ENCODE measurements around the gene ENDOD1.

The ENDOD1 gene

DNA sequence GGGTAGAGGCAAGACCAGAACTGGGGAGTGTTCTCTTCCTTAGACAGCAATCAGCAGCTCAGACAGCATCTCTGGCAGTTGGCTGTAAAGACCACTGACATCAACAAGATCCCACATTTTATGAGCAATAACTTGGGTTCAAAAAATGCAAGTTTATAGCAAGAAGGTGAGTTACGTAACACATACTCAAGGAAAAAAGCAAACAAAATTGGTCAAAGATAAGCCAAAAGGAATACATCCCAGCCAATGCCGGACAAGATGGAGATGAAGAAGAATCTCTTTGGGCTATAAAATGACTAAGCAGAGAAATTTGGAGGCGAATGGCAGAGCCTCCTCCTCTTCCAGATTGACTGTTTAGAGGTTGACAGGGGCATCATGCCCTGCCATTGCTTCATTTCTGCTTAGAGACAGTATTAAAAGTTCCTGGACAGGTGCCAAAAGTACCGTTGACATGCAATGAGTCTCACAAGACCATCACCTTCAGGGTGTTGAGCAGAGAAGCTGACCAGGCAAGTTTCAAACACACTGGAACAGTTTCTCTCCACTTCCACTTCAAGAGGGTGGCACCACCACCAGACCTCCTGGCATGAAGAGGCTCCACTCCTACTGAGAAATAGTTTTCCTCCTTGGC is 55.9 kb downstream of the ENDOD1 start:
- no peak for DNase-seq

DNA sequence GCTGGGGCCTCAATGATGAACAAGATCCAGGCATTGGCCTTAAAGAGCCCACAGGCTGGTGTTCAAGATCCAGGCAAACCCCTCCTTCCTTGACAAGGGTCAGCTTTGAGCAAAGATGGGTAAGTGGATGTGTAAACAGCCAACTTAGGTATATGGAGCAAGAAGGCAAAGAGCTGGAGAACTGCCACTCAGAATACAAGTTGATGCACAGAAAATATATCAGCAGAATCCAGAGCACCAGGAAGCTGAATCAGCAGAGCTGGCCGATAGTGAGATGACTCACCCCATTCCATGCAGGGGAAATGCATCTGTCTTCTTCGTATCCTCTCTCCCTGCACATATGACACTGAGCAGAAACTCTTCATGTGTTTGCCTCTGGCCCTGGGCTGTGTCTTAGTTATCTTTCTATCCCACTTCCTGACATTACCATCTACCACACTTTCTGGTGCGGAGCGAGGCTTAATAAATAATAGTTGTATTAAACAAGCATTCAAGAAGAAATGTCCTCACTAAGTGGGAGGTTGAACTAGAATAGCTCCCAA is 57.8 kb downstream of the ENDOD1 start:
- no peak for DNase-seq

DNA sequence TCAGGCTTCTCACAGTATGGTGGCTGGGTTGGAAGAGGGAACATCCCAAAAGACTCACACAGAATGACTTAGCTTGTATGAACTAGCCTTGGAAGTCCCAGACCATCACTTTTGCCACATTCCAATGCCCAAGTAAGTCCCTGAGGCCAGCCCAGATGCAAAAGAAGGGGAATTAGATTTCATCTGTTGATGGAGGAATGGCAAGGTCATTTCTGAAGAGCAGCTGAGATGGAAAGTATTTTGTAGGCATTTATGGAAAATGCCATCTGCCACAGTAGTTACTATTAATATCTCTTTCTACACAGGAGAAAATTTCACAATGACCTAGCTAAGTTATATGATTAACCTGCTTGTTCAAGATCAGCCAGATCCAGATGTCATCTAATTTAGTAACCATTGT is 58.8 kb downstream of the ENDOD1 start:
- DNase-seq: no peak

DNA sequence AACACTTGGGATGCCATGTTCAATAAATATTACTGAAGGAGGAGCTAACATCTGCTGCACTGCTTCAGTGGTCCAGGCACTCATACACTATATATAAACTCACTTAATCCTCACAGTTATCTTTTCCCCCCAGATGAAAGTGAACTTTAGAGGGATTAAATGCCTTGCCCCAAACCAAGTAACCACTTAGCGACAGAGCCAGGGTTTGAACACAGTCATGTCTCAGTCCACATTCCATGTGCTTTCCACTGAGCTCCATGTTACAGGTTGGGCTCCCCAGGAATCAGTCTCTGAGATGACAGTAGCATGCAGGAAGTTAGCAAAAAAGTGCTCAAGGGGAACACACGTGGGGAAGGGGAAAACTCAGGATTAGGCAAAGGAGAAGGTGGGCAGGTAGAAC is 59.3 kb downstream of the ENDOD1 start:
- no peak for DNase-seq

DNA sequence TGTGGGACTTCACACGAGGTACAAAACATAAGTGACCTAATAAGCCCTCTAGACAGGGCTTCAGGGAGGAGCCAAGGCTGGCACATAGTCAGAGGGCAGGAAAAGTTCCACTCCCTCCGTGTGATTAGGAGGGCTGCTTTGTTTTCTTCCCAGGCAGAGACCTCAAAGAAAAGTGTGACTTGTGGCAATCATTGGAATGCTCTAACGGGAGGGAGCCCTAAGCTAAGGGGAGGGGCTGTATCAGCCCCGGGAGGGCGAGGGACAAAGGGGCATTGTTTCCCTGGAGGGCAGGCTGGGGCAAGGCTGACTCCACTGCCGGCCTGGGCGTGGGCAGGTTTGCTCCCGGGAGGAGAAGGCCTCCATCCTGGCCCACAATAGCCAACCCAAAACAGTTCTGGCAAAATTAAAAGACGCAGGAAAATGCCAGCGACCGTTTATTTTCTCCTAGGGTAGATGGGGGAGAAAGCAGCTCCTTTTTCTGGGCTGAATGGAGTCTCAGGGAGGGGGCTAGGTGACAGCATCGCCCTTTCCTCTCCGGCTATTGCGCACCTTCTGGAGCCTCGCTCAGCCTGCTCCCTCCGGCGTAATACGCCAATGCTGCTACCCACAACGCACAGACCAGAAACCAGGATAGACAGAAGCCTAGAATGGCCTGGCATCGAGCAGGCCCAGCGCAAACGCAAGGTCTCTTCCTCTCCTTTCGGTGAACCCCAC is 60.2 kb downstream of the ENDOD1 start:
- no peak for DNase-seq

DNA sequence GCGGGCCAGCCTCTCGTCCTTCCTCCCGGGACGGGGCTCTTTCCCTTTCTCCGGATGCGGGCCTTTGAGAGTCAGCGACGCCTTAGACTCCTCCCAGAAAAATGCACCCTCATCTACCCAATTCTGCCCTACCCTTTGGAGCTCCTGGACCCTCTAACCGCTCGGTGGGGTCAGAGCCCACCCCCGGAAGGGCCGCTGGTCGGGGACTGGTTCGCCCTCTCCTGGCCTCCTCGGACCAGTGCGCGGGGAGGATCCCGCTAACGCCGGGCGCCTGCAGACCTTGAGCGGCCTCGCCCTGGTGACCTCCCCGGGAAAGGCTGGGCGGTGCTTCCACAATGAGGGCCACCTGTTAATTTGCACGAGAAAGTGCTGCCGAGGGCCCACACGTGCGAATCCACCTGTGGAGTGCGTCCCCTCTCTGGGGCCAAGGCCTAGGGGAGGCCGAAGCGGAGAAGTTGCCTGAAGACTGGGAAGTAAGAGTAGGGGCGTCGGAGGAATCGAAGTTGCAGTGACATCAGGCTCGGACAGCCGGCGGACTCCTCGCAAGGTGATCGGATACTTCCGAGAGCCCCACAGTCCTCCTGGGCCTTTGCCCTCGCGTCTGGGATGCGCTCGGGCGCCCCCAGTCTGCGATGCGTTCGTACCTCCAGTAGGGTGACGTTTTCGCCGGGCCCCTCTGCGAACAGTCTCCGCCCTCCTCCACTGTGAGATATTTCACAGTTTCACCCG is 61.5 kb downstream of the ENDOD1 start:
- DNase-seq: peak; percentile 88 to 90

DNA sequence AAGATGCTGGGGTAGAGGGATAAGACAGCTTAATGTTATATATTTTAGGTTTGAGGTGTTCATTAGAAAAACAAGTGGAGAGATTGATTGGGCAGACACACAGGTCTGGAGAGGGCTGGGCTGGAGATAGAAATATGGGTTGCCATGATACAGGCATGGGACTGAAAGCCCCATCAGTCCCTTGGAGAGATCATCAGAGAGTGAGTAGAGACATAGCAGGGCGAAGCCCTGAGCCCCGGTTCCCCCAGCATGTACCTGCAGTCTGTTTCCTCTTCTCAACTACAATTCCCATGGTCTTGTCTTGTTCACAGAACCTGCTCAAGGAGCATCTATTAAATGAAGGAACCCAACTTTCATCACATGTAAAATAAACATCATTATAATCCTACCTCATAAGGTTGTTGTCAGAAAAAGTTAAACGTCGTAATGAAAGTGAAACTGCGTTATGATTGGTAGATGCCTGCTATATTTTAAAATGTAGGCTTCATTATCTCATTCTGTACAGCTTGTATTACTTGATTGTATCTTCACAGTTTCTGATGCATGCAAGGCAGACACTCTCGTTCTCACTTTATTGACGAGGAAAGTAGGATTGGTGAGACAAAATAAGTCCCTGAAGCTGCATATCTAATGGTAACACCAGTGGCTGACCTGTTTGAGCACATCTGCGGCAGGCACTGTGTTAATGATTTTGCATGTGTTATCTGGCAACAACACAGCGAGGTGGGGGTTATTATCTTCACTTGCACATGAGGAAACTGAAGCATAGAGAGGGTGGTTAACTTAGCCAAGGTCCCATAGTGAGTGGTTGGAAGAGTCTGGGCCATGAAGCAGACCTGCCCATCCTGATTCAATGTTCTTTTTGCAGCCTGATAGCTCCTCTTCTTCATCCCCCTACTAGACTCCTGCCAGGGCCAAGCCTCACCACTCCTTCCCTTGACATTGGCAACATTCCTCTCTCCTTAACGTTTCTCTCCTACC is 63.5 kb downstream of the ENDOD1 start:
- peak in 1 of 2 donors; percentile 43 for DNase-seq

DNA sequence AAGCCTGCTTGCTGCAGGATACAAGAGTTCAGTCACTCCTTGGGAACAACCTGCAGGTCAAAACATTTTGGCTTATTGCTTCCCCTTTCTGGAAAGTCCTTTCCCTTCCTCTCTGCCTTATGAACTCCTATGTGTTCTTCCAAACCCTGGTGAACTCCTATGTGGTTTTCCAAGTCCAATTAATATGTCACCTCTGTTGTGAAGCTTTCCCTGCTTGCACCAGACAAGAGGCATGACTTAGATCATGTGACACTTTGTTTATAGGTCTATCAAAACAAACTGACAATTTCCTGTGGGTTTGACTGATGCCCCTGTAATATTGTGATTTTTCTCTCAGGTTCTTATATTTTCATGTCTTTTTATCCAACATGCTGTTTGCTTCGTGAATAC is 64.2 kb downstream of the ENDOD1 start:
- DNase-seq: no peak

DNA sequence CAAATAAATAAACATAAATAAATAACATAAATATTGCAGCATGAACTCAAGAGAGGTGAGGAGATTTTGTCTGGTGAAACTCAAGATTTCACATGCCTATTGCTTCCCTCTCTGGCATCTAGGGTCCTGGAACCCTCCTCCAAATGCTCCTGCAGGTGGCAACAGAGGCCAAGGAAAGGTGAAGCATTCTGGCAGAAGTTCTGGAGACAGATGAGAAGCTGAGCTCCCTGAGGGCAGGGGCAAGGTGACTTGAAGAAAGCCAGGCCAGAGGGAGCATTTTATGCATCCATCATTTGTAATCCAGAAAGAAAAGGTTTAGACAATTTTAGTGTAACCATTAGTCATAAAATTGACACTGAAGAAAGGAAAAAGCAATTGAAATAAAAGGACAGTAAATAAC is 64.9 kb downstream of the ENDOD1 start:
- DNase-seq: peak; percentile 59 to 70

DNA sequence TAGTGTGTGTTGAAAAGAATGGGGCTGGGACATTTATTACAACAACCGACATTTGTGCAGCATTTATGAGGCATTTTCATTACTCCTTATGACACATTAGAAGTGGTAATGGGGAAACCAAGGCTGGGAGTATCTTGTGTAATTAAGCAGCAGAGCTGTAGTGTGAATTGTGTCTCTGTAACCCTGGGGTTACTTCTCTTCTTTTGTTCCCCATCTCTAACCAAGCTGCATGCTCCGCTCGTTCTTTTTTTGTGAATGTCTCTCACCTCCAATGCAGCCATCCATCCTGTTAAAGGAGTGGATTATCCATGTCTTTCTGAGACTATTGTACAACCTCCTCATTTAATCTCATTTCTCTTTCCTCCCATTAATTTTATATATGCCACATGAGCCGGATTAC is 65.7 kb downstream of the ENDOD1 start:
- DNase-seq: no peak

DNA sequence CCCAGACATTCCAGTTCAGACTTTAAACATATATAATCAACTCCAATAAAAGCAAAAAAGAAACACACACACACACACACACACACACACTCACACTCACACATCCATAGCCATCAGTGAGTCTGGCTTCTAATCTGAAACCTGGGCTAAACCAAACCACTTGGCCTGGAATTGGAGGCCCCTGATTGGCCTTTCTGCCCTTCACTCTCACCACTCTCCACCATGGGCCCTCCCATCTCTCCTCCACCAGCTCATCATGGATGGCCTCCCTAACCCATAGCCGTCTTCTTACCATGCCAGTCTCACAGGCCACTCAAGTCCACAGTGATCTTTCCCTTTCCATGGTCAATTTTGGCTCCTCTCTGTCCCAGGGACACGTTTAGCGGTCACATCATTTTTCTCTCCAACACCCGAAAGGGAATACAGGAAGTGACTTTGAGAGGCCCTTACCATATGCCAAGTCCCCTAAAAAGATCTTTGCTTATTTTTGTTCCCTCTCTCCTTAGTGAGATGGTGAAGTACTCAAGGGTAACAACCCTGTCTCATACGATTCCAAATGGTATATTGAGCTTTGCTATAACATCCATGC is 66.6 kb downstream of the ENDOD1 start:
- DNase-seq: no peak

DNA sequence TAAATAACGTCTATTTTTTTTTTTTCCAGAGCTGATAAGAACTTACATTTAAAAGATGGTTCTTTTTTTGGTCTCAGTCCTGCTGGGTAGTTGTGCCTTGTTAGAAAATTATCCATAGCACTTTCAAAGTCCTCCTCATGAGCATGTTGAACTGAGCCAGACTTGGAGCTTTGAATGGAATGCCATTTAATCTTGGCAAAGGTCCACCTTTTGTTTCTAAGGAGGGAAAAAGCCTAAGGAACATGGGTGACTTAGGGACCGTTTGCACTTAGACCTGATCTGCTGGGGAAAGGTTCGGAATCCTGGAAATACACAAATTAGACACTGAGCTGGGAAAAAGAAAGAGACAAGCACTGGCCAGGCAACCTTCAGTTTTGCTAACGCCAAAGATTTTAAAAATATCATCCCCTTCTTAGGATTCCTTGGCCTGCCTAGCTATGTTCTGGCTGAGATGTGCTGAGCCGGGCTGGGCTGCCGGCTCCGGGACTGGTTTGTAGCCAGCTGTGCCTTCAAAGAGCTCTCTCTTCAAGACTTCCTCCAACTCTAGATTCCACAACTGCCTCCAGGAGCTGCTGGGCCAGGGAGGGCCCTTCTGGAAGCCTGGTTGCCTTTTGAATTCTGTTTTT is 67.4 kb downstream of the ENDOD1 start:
- no peak for DNase-seq

DNA sequence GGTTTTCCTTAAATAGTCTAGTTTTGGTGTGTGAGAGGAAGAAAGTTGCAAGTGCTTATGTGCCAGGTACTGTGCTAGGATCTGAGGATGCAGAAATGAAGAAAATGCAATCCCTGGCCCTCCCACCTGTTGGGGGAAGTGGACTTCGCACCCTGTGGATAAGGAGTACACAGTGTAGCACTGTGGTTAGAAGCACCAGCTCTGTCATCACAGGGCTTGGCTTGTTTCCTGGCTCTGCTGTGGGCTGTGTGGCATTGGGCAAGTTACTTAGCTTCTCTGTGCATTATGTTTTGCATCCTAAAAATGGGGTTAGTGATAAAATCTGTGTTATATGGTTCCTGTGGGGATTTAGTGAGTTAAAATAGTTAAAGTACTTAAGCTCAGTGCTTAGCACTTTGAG is 68.2 kb downstream of the ENDOD1 start:
- no peak for DNase-seq

DNA sequence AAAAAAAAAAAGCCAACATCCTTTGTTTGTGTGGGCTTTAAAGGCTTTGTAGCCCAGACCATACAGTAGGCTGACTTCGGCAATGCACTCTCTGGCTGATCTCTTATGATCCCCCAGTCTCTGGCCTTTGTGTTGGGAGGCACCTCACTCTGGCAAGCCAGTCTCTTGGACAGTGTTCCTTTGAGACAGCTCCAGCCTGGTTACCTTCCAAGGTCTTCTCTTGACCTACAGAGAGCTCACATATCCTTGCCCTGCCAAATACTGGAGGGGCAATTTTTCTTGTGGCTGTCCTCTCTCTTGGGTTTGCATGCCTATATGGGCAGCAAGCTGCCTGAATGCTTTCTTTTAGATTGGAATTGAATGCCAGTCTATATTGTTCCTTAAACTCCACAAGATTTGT is 71.6 kb downstream of the ENDOD1 start:
- DNase-seq: no peak

DNA sequence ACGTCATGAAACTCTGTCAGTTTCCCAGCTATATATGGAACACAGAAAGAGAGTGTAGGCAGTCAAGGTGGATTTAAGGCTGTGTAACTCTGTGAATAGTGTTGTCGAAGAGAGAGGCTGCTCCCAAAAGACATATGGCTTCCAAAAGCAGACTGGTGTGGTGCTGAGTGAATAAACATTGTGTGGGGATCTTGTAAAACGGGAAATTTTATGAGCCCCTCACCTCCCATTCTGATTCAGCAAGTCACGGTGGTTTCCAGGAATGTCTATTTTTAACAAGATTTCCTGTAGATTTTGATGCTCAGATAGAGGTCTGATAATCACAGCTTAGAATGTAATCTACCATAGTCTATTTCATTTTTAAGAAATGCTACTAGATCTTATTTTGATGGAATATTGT is 73.5 kb downstream of the ENDOD1 start:
- DNase-seq: no peak

DNA sequence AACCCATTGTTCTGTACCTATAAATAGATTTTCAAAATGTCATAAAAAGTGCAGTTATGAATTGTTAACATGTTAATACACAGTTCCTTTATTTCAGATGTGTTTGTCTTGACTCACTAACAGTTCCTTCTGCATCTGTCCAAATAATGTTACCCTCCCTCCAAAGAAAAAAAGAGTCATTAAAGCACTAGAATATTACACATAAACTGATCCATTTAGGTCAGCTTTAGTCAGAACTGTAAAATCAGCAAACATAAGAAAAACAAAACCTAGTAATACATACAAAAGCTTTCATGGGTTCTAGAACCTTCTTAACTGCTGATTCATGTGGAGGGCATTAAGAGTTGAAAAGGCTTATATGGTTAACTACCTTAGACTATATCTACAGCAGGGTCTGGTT is 76.0 kb downstream of the ENDOD1 start:
- DNase-seq: no peak

DNA sequence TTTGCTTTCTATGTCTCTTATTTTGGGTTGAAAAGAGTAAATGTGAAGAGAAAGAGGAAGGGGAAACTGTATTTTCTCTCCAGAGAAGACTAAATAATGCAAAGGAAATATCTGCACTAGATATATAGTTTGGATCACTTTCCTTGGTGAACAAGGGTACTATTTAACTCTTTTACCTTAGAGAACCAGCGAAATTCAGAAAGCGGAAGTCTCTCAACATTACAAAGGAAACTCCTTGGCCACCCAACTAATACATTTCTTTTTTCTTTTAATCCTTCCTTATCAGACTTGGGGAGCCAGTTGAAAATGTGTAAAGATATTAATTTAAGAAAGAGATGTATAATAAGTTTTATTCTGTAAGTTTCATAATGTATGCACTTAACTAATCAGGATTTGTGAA is 77.1 kb downstream of the ENDOD1 start:
- no peak for DNase-seq

DNA sequence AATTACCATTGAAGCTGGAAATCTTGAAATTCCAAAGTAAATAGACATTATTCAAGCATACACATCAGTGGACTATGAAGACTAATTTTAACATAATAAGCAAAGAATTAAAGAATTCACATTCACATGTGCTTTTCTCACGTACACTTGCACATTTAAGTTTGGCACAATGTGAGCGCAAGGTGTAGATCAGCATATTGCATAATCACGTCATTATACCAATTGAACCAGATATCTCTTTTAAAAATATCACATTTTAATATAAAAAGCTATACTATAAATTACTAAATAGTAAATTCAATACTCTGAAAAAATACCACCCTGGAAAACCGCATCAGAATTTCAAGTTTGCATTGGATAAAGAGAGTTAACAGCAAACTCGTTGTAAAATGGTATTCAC is 80.6 kb downstream of the ENDOD1 start:
- DNase-seq: no peak

DNA sequence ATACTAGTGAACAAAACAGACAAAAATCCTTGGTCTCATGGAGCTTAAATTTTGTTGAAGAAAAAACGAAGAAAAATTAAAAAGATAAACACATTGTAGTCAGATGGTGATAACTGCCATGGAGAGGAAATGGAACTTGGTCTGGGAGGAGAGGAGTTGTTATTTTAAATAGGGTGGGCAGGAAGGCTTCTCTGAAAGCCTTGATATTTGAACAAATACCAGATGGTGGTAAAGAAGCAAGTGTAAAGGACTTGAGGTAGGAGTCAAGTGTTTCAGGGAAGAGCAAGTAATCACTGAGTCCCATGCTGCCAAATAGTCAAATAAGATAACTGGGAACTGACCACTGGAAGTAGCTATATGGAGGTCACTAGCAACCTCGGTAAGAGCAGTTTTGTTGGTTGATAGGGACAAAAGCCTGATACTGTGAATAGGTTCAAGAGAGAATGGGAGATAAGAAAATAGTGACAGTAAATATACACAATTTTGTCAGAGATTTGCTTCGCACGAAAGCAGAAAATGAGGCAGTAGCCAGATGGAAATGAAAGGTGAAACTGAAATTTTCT is 86.3 kb downstream of the ENDOD1 start:
- DNase-seq: no peak

Data from stimulated activated CD4-positive, alpha-beta T cell treated with anti-CD3 and anti-CD28 coated beads, Interleukin-2, amount 100 ng/mL, for 24 hours (primary cell).